ENCODE data around the gene FYB1.

Gene FYB1

DNA sequence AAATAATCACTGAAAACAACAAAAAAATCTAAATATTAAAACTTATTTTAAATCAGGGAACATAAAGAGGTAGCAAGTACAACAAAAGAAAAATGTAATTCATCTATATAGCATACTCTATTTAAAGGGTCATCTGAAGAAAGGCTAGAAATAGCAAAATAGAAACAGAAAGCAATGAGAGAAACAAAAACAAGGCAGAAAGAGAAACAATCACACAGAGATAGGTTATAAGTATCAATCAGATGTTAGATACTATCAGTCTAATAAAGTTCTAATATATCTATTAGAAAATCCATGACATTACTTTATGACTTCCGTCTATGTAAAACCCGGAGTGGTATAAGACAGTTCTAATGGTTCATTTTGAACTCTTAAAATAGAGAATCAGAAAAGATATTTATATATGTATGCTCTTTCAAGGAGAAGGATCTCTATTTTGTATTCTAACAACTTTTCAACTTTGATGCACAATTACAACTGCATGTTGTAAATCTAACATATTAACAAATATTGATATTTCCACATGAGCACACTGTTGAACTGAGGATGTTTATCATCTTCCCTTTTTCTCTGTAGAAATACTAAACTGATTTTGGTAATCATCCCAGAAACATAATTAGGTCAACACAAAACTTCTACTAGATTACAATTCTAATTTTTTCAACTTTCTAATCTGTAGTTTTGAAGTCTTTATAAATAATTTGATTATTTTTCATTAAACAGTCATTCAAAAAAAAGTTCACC, 161.0 kb downstream of the FYB1 start:
- CTCF ChIA-PET = no interaction called here
- POLR2A ChIA-PET (ENCODE audit: low non-redundant PET) = no interaction called here
- TF ChIP-seq, protein P1, sequence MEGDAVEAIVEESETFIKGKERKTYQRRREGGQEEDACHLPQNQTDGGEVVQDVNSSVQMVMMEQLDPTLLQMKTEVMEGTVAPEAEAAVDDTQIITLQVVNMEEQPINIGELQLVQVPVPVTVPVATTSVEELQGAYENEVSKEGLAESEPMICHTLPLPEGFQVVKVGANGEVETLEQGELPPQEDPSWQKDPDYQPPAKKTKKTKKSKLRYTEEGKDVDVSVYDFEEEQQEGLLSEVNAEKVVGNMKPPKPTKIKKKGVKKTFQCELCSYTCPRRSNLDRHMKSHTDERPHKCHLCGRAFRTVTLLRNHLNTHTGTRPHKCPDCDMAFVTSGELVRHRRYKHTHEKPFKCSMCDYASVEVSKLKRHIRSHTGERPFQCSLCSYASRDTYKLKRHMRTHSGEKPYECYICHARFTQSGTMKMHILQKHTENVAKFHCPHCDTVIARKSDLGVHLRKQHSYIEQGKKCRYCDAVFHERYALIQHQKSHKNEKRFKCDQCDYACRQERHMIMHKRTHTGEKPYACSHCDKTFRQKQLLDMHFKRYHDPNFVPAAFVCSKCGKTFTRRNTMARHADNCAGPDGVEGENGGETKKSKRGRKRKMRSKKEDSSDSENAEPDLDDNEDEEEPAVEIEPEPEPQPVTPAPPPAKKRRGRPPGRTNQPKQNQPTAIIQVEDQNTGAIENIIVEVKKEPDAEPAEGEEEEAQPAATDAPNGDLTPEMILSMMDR (conservative IDR thresholded peaks at IDR 0.05; ENCODE audit: low read depth) = no peak
- DNase-seq (ENCODE audit: low spot score) = no peak
- no peak overlapping the region for H3K27ac ChIP-seq

DNA sequence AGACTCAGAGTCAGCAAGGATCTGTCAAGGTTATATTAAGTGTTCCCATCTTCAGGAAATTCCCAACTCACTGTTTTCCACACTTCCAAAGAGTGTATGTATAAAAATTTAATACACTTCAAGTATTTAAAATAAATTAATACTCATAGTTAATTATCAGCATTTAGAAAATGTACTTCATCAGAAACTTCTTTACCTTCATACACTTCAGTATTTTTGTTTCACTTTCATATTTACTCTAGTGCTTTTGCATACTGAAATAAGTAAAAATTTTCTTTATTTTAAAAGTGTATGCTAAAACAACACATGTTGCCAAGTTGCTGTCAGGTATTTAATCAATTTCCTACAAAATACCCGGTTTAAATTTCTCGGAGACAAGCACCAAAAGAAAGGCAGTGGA, 161.6 kb downstream of the FYB1 start:
- TF ChIP-seq, protein P1 (conservative IDR thresholded peaks at IDR 0.05; ENCODE audit: low read depth) = no peak
- POLR2A ChIA-PET (ENCODE audit: low non-redundant PET) = no interaction called here
- DNase-seq (ENCODE audit: low spot score) = no peak
- CTCF ChIA-PET = no interaction called here
- no peak overlapping the region for H3K27ac ChIP-seq

DNA sequence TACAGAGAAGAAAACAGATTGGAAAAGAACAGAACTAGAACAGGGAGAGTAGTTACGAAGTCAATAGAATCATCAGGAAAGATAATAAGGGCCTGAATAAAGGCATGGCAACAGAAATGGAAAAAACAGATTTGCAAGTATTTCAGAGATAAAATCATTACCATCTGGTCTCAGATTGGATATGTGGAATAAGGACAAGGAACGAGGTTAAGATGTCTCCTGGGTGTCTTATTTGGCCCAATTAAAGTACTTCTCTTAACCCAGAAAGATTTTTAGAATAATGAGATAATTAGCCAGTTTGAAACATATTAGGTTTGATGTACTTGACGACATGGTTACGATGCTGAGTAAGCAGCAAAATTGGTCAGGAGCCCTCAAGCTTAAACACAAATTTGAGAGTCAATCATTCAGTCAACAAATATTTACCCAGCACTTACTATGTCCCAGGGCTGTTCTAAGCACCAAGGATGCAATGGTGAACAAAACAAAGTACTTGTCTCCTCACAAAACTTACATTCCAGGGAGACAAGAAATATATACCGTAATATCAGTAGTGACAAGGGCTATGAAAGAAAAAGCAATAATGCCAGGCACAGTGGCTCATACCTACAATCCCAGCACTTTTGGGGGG, 163.5 kb downstream of the FYB1 start:
- TF ChIP-seq, protein P1 (conservative IDR thresholded peaks at IDR 0.05; ENCODE audit: low read depth) = no peak
- no peak overlapping the region for H3K27ac ChIP-seq
- POLR2A ChIA-PET (ENCODE audit: low non-redundant PET) = no interaction called here
- no peak for DNase-seq (ENCODE audit: low spot score)
- CTCF ChIA-PET = no interaction called here
